Measurements from ENCODE around the gene SMIM13.

GRCh38 chr6:11136809-11137208, 43.2 kb downstream of the SMIM13 start:
- TF ChIP-seq CTCF (IDR thresholded peaks at IDR 0.05) (no peak), EP300 (IDR thresholded peaks at IDR 0.05) (no peak), POLR2A (IDR thresholded peaks at IDR 0.05) (no peak), POLR2AphosphoS5 (IDR thresholded peaks at IDR 0.05) (no peak)
